ENCODE measurements around the gene UCKL1.
A peak's percentile ranks its signal among the peaks of the same experiment; 100 is the strongest.
"Not testable (repeated sequence)": the region's sequence is repeated elsewhere in the genome, so short reads cannot be mapped to it uniquely, and the experiment has no call there.

UCKL1 gene

GRCh38 chr20:63955827-63956663 lies at the start of gene UCKL1:
Gene UCKL1, minus strand, starts transcription at chr20:63956416. Its CDS starts 44 bp downstream, at chr20:63956372.
- peak within 1 kb of the TSS; percentile 79 for H3K27ac ChIP-seq
- DNase-seq (ENCODE audit: low read depth, low spot score) = no peak

GRCh38 chr20:64005394-64005793 lies 49.2 kb upstream of the UCKL1 start:
- no peak for DNase-seq (ENCODE audit: low read depth, low spot score)
- no peak overlapping the region for H3K27ac ChIP-seq

GRCh38 chr20:64003960-64004725 lies 47.9 kb upstream of the UCKL1 start:
- no peak for DNase-seq (ENCODE audit: low read depth, low spot score)
- no peak overlapping the region for H3K27ac ChIP-seq

GRCh38 chr20:64001607-64002011 lies 45.4 kb upstream of the UCKL1 start:
- no peak overlapping the region for H3K27ac ChIP-seq
- no peak for DNase-seq (ENCODE audit: low read depth, low spot score)

- DNase-seq (ENCODE audit: low read depth, low spot score) = no peak
- H3K27ac ChIP-seq = no peak overlapping the region
Observed at GRCh38 chr20:64000906-64001305, 44.7 kb upstream of the UCKL1 start.

GRCh38 chr20:63982937-63983336 lies 26.7 kb upstream of the UCKL1 start:
- no peak for DNase-seq (ENCODE audit: low read depth, low spot score)
- no peak overlapping the region for H3K27ac ChIP-seq

GRCh38 chr20:63980806-63981728 lies 24.9 kb upstream of the UCKL1 start, which contains the start of gene PRPF6:
Gene PRPF6, plus strand, starts transcription at chr20:63981132. Its CDS starts 114 bp downstream, at chr20:63981246.
- DNase-seq (ENCODE audit: low read depth, low spot score) = peak; percentile 80
- H3K27ac ChIP-seq = peak within 1 kb of the TSS; percentile 96

GRCh38 chr20:63980317-63980805 lies 24.1 kb upstream of the UCKL1 start:
- H3K27ac ChIP-seq = peak overlapping the region; percentile 96
- peak; percentile 90 for DNase-seq (ENCODE audit: low read depth, low spot score)

- peak within 1 kb of the TSS; percentile 96 for H3K27ac ChIP-seq
Observed at GRCh38 chr20:63979557-63980316, 23.5 kb upstream of the UCKL1 start, which contains the start of gene SAMD10. Gene SAMD10, minus strand, starts transcription at chr20:63979642. Its CDS starts 175 bp downstream, at chr20:63979467.

GRCh38 chr20:63979229-63979556 lies 23.0 kb upstream of the UCKL1 start:
- H3K27ac ChIP-seq = peak overlapping the region; percentile 96
- no peak for DNase-seq (ENCODE audit: low read depth, low spot score)

More at GRCh38 chr20:63979557-63980316, 23.5 kb upstream of the UCKL1 start, which contains the start of gene SAMD10:
- DNase-seq (ENCODE audit: low read depth, low spot score) = no peak

GRCh38 chr20:63978319-63979228 lies 22.4 kb upstream of the UCKL1 start:
- DNase-seq (ENCODE audit: low read depth, low spot score) = no peak
- H3K27ac ChIP-seq = peak overlapping the region; percentile 96

GRCh38 chr20:63977739-63978276 lies 21.6 kb upstream of the UCKL1 start:
- no peak overlapping the region for H3K27ac ChIP-seq
- no peak for DNase-seq (ENCODE audit: low read depth, low spot score)

GRCh38 chr20:63976980-63977738 lies 20.9 kb upstream of the UCKL1 start:
- no peak overlapping the region for H3K27ac ChIP-seq
- no peak for DNase-seq (ENCODE audit: low read depth, low spot score)

GRCh38 chr20:63976511-63976910 lies 20.3 kb upstream of the UCKL1 start:
- DNase-seq (ENCODE audit: low read depth, low spot score); H3K27ac ChIP-seq: not testable (repeated sequence)

GRCh38 chr20:63974402-63975200 lies 18.4 kb upstream of the UCKL1 start:
- no peak for DNase-seq (ENCODE audit: low read depth, low spot score)
- no peak overlapping the region for H3K27ac ChIP-seq

GRCh38 chr20:63973636-63974401 lies 17.6 kb upstream of the UCKL1 start:
- no peak for DNase-seq (ENCODE audit: low read depth, low spot score)
- no peak overlapping the region for H3K27ac ChIP-seq
